HepG2 (cell line): ENCODE data around the gene PRM2. TPM values are rescaled to one million over a fixed set of nuclear protein-coding genes. Genes with fewer than 3 reads are reported as not detected.

Experiments
- DNMT1 ChIP-seq: sonication (generic); formaldehyde crosslinking; IDR thresholded peaks from 2 replicates; pipeline ENCODE4 v1.5.1; 2020; ENCODE audit warnings: mild to moderate bottlenecking, missing genetic modification reagents
- ESRRA ChIP-seq: sonication (generic); formaldehyde crosslinking; IDR thresholded peaks from 2 replicates; pipeline ENCODE4 v1.5.1; 2020; ENCODE audit warnings: mild to moderate bottlenecking, low read depth, missing genetic modification reagents
- ETV5 ChIP-seq: IDR thresholded peaks from 2 replicates; pipeline ENCODE4 v1.6.1; 2018; ENCODE audit warnings: missing biosample characterization, missing genetic modification reagents, inconsistent platforms, borderline replicate concordance
- ISX ChIP-seq: sonication (generic); formaldehyde crosslinking; conservative IDR thresholded peaks from 2 replicates; pipeline ENCODE4 v1.5.0; 2020; ENCODE audit warnings: missing genetic modification reagents
- KDM4B ChIP-seq: sonication (generic); formaldehyde crosslinking; IDR thresholded peaks from 2 replicates; pipeline ENCODE4 v1.4.0; 2020; ENCODE audit warnings: missing genetic modification reagents
- LCORL ChIP-seq, 2 experiments: fragments of 450-650 bp in 1 of 2; sonication (generic) in 1 of 2; formaldehyde crosslinking in 1 of 2; IDR thresholded peaks; 2 replicates each; pipeline versions ENCODE4 v1.5.0 to v1.6.1; 2017 to 2020; ENCODE audit warnings: antibody characterized with exemption in 1 of 2, missing genetic modification reagents in 1 of 2
- MYNN ChIP-seq: sonication (generic); formaldehyde crosslinking; IDR thresholded peaks from 2 replicates; pipeline ENCODE4 v1.4.0; 2020; ENCODE audit warnings: mild to moderate bottlenecking, low read depth, missing genetic modification reagents
- NFE2 ChIP-seq: sonication (generic); formaldehyde crosslinking; IDR thresholded peaks from 2 replicates; pipeline ENCODE4 v1.4.0; 2020; ENCODE audit warnings: missing genetic modification reagents
- NFYC ChIP-seq: IDR thresholded peaks from 2 replicates; pipeline ENCODE4 v1.6.1; 2016; ENCODE audit warnings: missing genetic modification reagents, missing compliant biosample characterization
- NR2F2 ChIP-seq: IDR thresholded peaks from 2 replicates; pipeline ENCODE4 v1.6.1; 2012; ENCODE audit warnings: low read depth, inconsistent platforms, borderline replicate concordance
- NR3C1 ChIP-seq: sonication (generic); formaldehyde crosslinking; IDR thresholded peaks from 2 replicates; pipeline ENCODE4 v1.4.0; 2020; ENCODE audit warnings: missing genetic modification reagents
- PCBP2 ChIP-seq: fragments of 200-400 bp; formaldehyde crosslinking; optimal IDR thresholded peaks from 2 replicates; pipeline ENCODE3; 2018; ENCODE audit warnings: low read length, low read depth; ENCODE audit not compliant: poor library complexity, severe bottlenecking
- PLRG1 ChIP-seq: fragments of 450-650 bp; conservative IDR thresholded peaks from 2 replicates; pipeline ENCODE4 v1.6.1; 2016
- PPARG ChIP-seq: conservative IDR thresholded peaks from 2 replicates; pipeline ENCODE4 v1.6.1; 2016; ENCODE audit warnings: missing biosample characterization, missing genetic modification reagents
- RFX1 ChIP-seq: fragments of 450-650 bp; IDR thresholded peaks from 2 replicates; pipeline ENCODE4 v1.6.1; 2017
- SOX6 ChIP-seq, 2 experiments: fragments of 450-650 bp in 1 of 2; sonication (generic) in 1 of 2; formaldehyde crosslinking in 1 of 2; IDR thresholded peaks; 2 replicates each; pipeline versions ENCODE4 v1.4.0 to v1.6.1; 2017 to 2020; ENCODE audit warnings: antibody characterized with exemption in 1 of 2, mild to moderate bottlenecking in 1 of 2, missing genetic modification reagents in 1 of 2
- TCF12 ChIP-seq, 2 experiments: fragments of 450-650 bp in 1 of 2; sonication (generic) in 1 of 2; formaldehyde crosslinking in 1 of 2; IDR thresholded peaks; 2 replicates each; pipeline versions ENCODE4 v1.6.1 to v1.8.0; 2017 to 2022; ENCODE audit warnings: antibody characterized with exemption in 1 of 2, mild to moderate bottlenecking in 1 of 2, missing genetic modification reagents in 1 of 2, moderate library complexity in 1 of 2
- ZNF343 ChIP-seq: sonication (generic); formaldehyde crosslinking; IDR thresholded peaks from 2 replicates; pipeline ENCODE4 v1.4.0; 2020; ENCODE audit warnings: mild to moderate bottlenecking, missing genetic modification reagents
- ZNF589 ChIP-seq: sonication (generic); formaldehyde crosslinking; conservative IDR thresholded peaks from 2 replicates; pipeline ENCODE4 v1.8.0; 2022; ENCODE audit warnings: mild to moderate bottlenecking, moderate library complexity, missing genetic modification reagents
- ZNF660 ChIP-seq: sonication (generic); formaldehyde crosslinking; IDR thresholded peaks from 2 replicates; pipeline ENCODE4 v1.5.1; 2020; ENCODE audit warnings: mild to moderate bottlenecking, low read depth, missing genetic modification reagents, borderline replicate concordance
- ZNF703 ChIP-seq: sonication (generic); formaldehyde crosslinking; IDR thresholded peaks from 2 replicates; pipeline ENCODE4 v1.5.1; 2020; ENCODE audit warnings: missing genetic modification reagents, mild to moderate bottlenecking, moderate library complexity, borderline replicate concordance
- ZNF782 ChIP-seq: sonication (generic); formaldehyde crosslinking; IDR thresholded peaks from 2 replicates; pipeline ENCODE4 v1.4.0; 2020; ENCODE audit warnings: missing genetic modification reagents, mild to moderate bottlenecking, borderline replicate concordance
- polyA plus RNA-seq, 8 experiments: library from polyadenylated mRNA; depleted of rRNA in 3 of 8; stranded (reverse) in 7 of 8; unstranded in 1 of 8; fragments of >200 nt; fragmentation: Illumina TruSeq in 4 of 8; extraction: Trizol in 4 of 8; gene quantifications; 2 replicates each; pipeline versions ENCODE4 v1.2.1 to v1.2.3, GENCODE V29; 2011 to 2016; ENCODE audit warnings: low read depth in 4 of 8, missing spikeins in 1 of 8, mixed read lengths in 1 of 8; ENCODE audit not compliant: insufficient read depth in 1 of 8
- total RNA-seq, 5 experiments: library from RNA; depleted of rRNA; stranded (reverse); fragments of >200 nt; fragmentation: Illumina TruSeq; extraction: Trizol; gene quantifications; 2 replicates each; pipeline ENCODE4 v1.2.3, GENCODE V29; 2016; ENCODE audit warnings: low read depth in 1 of 5
- TF ChIP-seq, protein P1 (sequence below): sonication (generic); formaldehyde crosslinking; IDR thresholded peaks from 2 replicates; pipeline ENCODE4 v1.5.0; 2020; ENCODE audit warnings: missing genetic modification reagents
- TF ChIP-seq, protein P2 (sequence below): sonication (generic); formaldehyde crosslinking; IDR thresholded peaks from 2 replicates; pipeline ENCODE4 v1.4.0; 2020; ENCODE audit warnings: missing genetic modification reagents
- TF ChIP-seq, protein P3 (sequence below), 2 experiments: sonication (generic) in 1 of 2; formaldehyde crosslinking in 1 of 2; IDR thresholded peaks; 2 replicates each; pipeline versions ENCODE4 v1.6.1 to v1.9.0; 2014 to 2022; ENCODE audit warnings: antibody characterized with exemption in 1 of 2, borderline replicate concordance in 1 of 2, inconsistent platforms in 1 of 2, low read depth in 1 of 2, missing genetic modification reagents in 1 of 2

PRM2 gene
- total and polyA plus RNA-seq, 2 of the 13 experiments (the other 11 are each of a cell fraction or from before 2014, with no cell fraction given) = 0.54 TPM; not detected in 1

DNA sequence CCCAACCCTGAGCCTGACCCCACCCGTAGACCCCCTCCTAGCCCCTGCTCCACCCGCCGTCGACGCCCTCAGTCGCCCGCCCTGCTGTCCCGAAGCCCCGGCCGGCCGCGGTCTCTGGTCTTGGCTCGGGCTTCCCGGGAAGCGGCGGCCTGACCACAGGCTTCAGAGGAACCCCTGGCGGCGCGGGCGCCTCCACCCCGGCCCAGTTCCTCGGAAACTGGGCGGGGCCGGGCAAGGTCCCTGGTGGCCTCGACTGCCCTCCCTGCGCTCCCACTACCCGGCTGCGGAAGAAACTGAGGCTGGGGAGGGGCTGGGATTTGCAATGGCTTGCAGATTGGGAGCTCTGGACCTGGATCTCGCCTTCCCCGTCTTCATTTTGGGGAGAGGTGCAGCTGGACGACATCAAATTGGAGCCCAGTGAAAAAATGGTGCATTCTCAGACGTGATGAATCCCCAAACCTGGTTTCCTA, 19.6 kb downstream of the PRM2 start (continued):
- TF ChIP-seq ESRRA (CRISPR knock-in tag) = peak; percentile 50; the same call in 1 of the 2 replicates
- TF ChIP-seq SOX6 (IDR thresholded peaks at IDR 0.05) = no peak
- no peak; the same call in 1 of the 2 replicates for TF ChIP-seq SOX6 (CRISPR knock-in tag; IDR thresholded peaks at IDR 0.05)
- peak; percentile 15 for TF ChIP-seq PCBP2
- no peak for TF ChIP-seq DNMT1 (CRISPR knock-in tag)
- TF ChIP-seq ZNF660 (CRISPR knock-in tag) = no peak
- no peak for TF ChIP-seq ZNF782 (CRISPR knock-in tag)
- TF ChIP-seq, protein P1, sequence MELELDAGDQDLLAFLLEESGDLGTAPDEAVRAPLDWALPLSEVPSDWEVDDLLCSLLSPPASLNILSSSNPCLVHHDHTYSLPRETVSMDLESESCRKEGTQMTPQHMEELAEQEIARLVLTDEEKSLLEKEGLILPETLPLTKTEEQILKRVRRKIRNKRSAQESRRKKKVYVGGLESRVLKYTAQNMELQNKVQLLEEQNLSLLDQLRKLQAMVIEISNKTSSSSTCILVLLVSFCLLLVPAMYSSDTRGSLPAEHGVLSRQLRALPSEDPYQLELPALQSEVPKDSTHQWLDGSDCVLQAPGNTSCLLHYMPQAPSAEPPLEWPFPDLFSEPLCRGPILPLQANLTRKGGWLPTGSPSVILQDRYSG (CRISPR knock-in tag) = no peak
- TF ChIP-seq TCF12 (IDR thresholded peaks at IDR 0.05) = no peak
- TF ChIP-seq TCF12 (CRISPR knock-in tag; IDR thresholded peaks at IDR 0.05) = no peak
- TF ChIP-seq NFE2 = no peak
- peak; percentile 2; the same call in 1 of the 2 replicates for TF ChIP-seq MYNN (CRISPR knock-in tag)
- TF ChIP-seq, protein P2, sequence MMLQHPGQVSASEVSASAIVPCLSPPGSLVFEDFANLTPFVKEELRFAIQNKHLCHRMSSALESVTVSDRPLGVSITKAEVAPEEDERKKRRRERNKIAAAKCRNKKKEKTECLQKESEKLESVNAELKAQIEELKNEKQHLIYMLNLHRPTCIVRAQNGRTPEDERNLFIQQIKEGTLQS = no peak
- no peak for TF ChIP-seq NR2F2
- TF ChIP-seq ETV5 (CRISPR knock-in tag) = no peak; the same call in 1 of the 2 replicates
- TF ChIP-seq LCORL (IDR thresholded peaks at IDR 0.05) = no peak
- no peak for TF ChIP-seq LCORL (CRISPR knock-in tag; IDR thresholded peaks at IDR 0.05)
- no peak for TF ChIP-seq PLRG1
- TF ChIP-seq RFX1 = no peak
- peak; percentile 11; the same call in 1 of the 2 replicates for TF ChIP-seq ZNF589 (CRISPR knock-in tag)
- TF ChIP-seq PPARG (CRISPR knock-in tag) = no peak
- no peak for TF ChIP-seq ISX (CRISPR knock-in tag)
- no peak for TF ChIP-seq KDM4B (CRISPR knock-in tag)
- TF ChIP-seq NR3C1 (CRISPR knock-in tag) = no peak
- TF ChIP-seq, protein P3, sequence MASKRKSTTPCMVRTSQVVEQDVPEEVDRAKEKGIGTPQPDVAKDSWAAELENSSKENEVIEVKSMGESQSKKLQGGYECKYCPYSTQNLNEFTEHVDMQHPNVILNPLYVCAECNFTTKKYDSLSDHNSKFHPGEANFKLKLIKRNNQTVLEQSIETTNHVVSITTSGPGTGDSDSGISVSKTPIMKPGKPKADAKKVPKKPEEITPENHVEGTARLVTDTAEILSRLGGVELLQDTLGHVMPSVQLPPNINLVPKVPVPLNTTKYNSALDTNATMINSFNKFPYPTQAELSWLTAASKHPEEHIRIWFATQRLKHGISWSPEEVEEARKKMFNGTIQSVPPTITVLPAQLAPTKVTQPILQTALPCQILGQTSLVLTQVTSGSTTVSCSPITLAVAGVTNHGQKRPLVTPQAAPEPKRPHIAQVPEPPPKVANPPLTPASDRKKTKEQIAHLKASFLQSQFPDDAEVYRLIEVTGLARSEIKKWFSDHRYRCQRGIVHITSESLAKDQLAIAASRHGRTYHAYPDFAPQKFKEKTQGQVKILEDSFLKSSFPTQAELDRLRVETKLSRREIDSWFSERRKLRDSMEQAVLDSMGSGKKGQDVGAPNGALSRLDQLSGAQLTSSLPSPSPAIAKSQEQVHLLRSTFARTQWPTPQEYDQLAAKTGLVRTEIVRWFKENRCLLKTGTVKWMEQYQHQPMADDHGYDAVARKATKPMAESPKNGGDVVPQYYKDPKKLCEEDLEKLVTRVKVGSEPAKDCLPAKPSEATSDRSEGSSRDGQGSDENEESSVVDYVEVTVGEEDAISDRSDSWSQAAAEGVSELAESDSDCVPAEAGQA (IDR thresholded peaks at IDR 0.05; ENCODE audit: low read depth) = no peak
- TF ChIP-seq, protein P3 (CRISPR knock-in tag; IDR thresholded peaks at IDR 0.05; ENCODE audit: borderline replicate concordance) = no peak
- no peak for TF ChIP-seq NFYC
- TF ChIP-seq ZNF703 = no peak; the same call in 1 of the 2 replicates
- no peak for TF ChIP-seq ZNF343 (CRISPR knock-in tag)
